DOHH2 (cell line): ENCODE results near the gene ALG3.

Experiments used
- CTCF ChIP-seq: fragments of 200-600 bp; sonication (generic); IDR thresholded peaks from one replicate; pipeline ENCODE4 v1.5.1; 2014; ENCODE audit warnings: antibody characterized with exemption, mild to moderate bottlenecking, low read depth, low read length; ENCODE audit not compliant: poor library complexity, severe bottlenecking
- EZH2phosphoT487 ChIP-seq: fragments of 200-600 bp; sonication (generic); IDR thresholded peaks from 2 replicates; pipeline ENCODE4 v1.6.1; 2017; ENCODE audit warnings: borderline replicate concordance, mild to moderate bottlenecking, antibody characterized with exemption, low read length, moderate library complexity, mixed read lengths

- TF ChIP-seq CTCF (no peak), EZH2phosphoT487 (no peak)
Observed at GRCh38 chr3:184291738-184292445, 43.1 kb upstream of the ALG3 start.
